Kidney (tissue), 14 donors: ENCODE measurements around the gene CKAP4. TPM values are rescaled to one million over a fixed set of nuclear protein-coding genes. Genes with fewer than 3 reads are reported as not detected.

ENCODE experiments used
- DNase-seq, 5 donors: peaks; one replicate each; pipeline ENCODE4 v3.0.0-alpha.2; 2013 to 2020
- FAIRE-seq: peaks from 2 replicates; lab custom pipeline; 2012; peaks lifted over from hg19 to GRCh38; lab: Jason Lieb, UNC
- H3K27ac ChIP-seq, 2 donors: one replicate each; pipeline ENCODE4 v1.7.0; 2013; ENCODE audit warnings: low read depth in 2 of 2, low read length in 2 of 2, inconsistent platforms in 1 of 2
- H3K27me3 ChIP-seq: one replicate; pipeline ENCODE4 v1.7.1; 2013; ENCODE audit warnings: low read length, inconsistent platforms; ENCODE audit not compliant: control insufficient read depth, insufficient read depth
- H3K36me3 ChIP-seq, 3 donors: one replicate each; pipeline versions ENCODE4 v1.7.0 to v1.7.1; 2013; ENCODE audit warnings: low read length in 3 of 3, control low read depth in 1 of 3, inconsistent platforms in 1 of 3; ENCODE audit not compliant: insufficient read depth in 3 of 3, control insufficient read depth in 2 of 3
- H3K4me1 ChIP-seq, 3 donors: one replicate each; pipeline versions ENCODE4 v1.7.0 to v1.7.1; 2013; ENCODE audit warnings: low read length in 3 of 3, inconsistent platforms in 1 of 3, low read depth in 1 of 3; ENCODE audit not compliant: control insufficient read depth in 2 of 3, insufficient read depth in 2 of 3
- H3K4me3 ChIP-seq, 3 donors: one replicate each; pipeline versions ENCODE4 v1.7.0 to v1.8.1; 2013; ENCODE audit warnings: low read length in 3 of 3, control low read depth in 1 of 3, inconsistent platforms in 1 of 3
- H3K9ac ChIP-seq, 3 donors: one replicate each; pipeline versions ENCODE4 v1.7.0 to v1.7.1; 2013; ENCODE audit warnings: low read length in 3 of 3, control low read depth in 1 of 3, inconsistent platforms in 1 of 3
- H3K9me3 ChIP-seq, 3 donors: one replicate each; pipeline versions ENCODE4 v1.7.0 to v1.7.1; 2013; ENCODE audit warnings: low read length in 3 of 3, control low read depth in 1 of 3, inconsistent platforms in 1 of 3; ENCODE audit not compliant: control insufficient read depth in 2 of 3, insufficient read depth in 1 of 3
- CTCF ChIP-seq: IDR thresholded peaks from 3 replicates; pipeline ENCODE4 v1.5.1; 2012; ENCODE audit warnings: mild to moderate bottlenecking, moderate library complexity, borderline replicate concordance; ENCODE audit not compliant: insufficient read depth; ENCODE audit errors: extremely low read depth
- intact Hi-C: fragments of 100-400 bp; cut with DNase I; formaldehyde crosslinking; loops from one replicate; pipeline ENCODE4 v1.11.1; 2022
- polyA plus RNA-seq: library from polyadenylated mRNA; stranded (reverse); fragments of 350-450 nt; fragmentation: Illumina TruSeq; extraction: RNeasy Lipid Tissue Mini Kit (QIAGEN cat#74804); gene quantifications from one replicate; pipeline ENCODE4 v1.2.3, GENCODE V29; 2014; ENCODE audit warnings: low read depth, low replicate concordance; ENCODE audit not compliant: insufficient read depth
- total RNA-seq: library from RNA; stranded (reverse); fragmentation: NEBNext Ultra II Directional; extraction: Animal tissue kit (Norgen Biotek cat#: 25700); gene quantifications from one replicate; pipeline ENCODE4 v1.2.1, GENCODE V29; 2021
- donor health status: control.
- donor health status: control.
- donor health status: control.
- donor health status: control.
- donor health status: control.
- donor health status: DM: yes; HTN: yes; CAD: no.
- donor health status: Normal renal cell carcinoma (clear cell type).

The CKAP4 gene
- total and polyA plus RNA-seq, 2 donors from 2014 or later, result 29.2 to 43.0 TPM

GRCh38 chr12:106211973-106212372, 35.8 kb downstream of the CKAP4 start:
- Histone ChIP-seq H3K36me3 (no peaks in the 10 kb centered on the region), H3K27ac (no peak overlapping the region), H3K4me1 (no peaks in the 10 kb centered on the region), H3K9me3 (no peaks in the 10 kb centered on the region), H3K4me3 (no peak overlapping the region), H3K9ac (no peak overlapping the region), H3K27me3 (no peaks in the 10 kb centered on the region)
- FAIRE-seq (no peak), DNase-seq (peak in 3 of 5 donors; percentile 43 to 58 (median 46))
- intact Hi-C loops, result no loop called here
- TF ChIP-seq CTCF, result no peak

GRCh38 chr12:106205208-106206069, 42.4 kb downstream of the CKAP4 start:
- DNase-seq (no peak), FAIRE-seq (no peak)
- H3K4me1 ChIP-seq, result no peaks in the 10 kb centered on the region
- no peaks in the 10 kb centered on the region for H3K36me3 ChIP-seq
- H3K27ac ChIP-seq, result no peak overlapping the region
- no peak overlapping the region for H3K9ac ChIP-seq
- no peak overlapping the region for H3K4me3 ChIP-seq
- no peaks in the 10 kb centered on the region for H3K9me3 ChIP-seq
- H3K27me3 ChIP-seq, result no peaks in the 10 kb centered on the region
- TF ChIP-seq CTCF, result no peak
- intact Hi-C loops, result no loop called here

GRCh38 chr12:106204312-106204711, 43.5 kb downstream of the CKAP4 start:
- Histone ChIP-seq H3K9ac (no peak overlapping the region), H3K27me3 (no peaks in the 10 kb centered on the region), H3K4me3 (no peak overlapping the region), H3K36me3 (no peaks in the 10 kb centered on the region), H3K4me1 (no peaks in the 10 kb centered on the region), H3K9me3 (no peaks in the 10 kb centered on the region), H3K27ac (no peak overlapping the region)
- no peak for DNase-seq
- intact Hi-C loops, result no loop called here
- TF ChIP-seq CTCF, result no peak
- no peak for FAIRE-seq
